ENCODE measurements around the gene PLP2. TPM values are rescaled to one million over a fixed set of nuclear protein-coding genes. Genes with fewer than 3 reads are reported as not detected.

Gene PLP2
- total RNA-seq, 2 donors from 2014 or later = 157 to 227 TPM

DNA sequence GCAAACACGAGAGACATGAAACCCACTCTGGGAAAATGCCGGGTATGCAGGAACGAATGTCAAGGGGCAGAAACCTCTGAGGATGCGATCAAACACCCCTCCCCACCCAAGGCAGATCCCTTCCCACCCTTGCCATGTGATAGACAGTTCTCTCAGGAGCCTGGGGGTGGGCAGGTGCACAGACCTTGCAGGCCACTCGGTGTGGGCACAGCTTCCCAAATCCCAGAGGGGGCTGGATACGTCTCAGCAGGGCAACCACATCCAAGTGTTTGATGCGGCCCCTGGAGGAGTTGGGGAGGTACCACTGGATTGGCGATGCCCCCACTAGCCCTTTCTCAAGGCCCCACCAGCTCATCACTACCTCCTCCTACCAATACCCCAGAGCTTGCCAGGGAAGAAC is 38.7 kb downstream of the PLP2 start:
- no peak for DNase-seq
- Histone ChIP-seq H3K27me3 (no peaks in the 10 kb centered on the region), H3K4me3 (no peak overlapping the region), H3K9me3 (no peaks in the 10 kb centered on the region), H3K4me1 (no peaks in the 10 kb centered on the region), H3K36me3 (no peaks in the 10 kb centered on the region), H3K27ac (no peak overlapping the region), H3K9ac (ENCODE audit: low read depth in 2 of 2, low read length in 2 of 2) (no peak overlapping the region)
- TF ChIP-seq, protein P1, sequence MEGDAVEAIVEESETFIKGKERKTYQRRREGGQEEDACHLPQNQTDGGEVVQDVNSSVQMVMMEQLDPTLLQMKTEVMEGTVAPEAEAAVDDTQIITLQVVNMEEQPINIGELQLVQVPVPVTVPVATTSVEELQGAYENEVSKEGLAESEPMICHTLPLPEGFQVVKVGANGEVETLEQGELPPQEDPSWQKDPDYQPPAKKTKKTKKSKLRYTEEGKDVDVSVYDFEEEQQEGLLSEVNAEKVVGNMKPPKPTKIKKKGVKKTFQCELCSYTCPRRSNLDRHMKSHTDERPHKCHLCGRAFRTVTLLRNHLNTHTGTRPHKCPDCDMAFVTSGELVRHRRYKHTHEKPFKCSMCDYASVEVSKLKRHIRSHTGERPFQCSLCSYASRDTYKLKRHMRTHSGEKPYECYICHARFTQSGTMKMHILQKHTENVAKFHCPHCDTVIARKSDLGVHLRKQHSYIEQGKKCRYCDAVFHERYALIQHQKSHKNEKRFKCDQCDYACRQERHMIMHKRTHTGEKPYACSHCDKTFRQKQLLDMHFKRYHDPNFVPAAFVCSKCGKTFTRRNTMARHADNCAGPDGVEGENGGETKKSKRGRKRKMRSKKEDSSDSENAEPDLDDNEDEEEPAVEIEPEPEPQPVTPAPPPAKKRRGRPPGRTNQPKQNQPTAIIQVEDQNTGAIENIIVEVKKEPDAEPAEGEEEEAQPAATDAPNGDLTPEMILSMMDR (IDR thresholded peaks at IDR 0.05) = no peak
- intact Hi-C loops (cut with DNase I) = no loop called here

- intact Hi-C loops (cut with DNase I) = no loop called here
- TF ChIP-seq, protein P1 (IDR thresholded peaks at IDR 0.05) = no peak
- H3K27me3 ChIP-seq = no peaks in the 10 kb centered on the region
Observed at GRCh38 chrX:49211074-49211473, 39.4 kb downstream of the PLP2 start.

DNA sequence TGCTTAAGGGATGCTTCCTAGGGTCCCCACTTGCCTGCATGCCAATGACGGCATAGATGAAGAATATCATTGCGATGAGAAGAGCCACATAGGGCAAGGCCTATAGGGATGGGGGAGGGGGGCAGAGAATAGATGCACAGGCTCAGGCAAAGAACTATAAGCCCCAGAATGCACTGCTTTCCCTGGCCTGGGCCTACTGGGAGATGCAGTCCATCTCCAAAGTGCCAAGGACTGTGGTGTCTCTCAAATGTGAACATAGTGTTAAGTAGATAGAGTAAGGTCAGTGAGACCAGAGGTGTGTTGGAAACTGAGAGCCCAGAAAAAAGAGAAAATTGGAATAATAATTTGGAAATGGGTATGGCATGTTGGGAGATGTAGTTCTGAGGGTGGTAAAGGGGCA is 40.5 kb downstream of the PLP2 start:
- TF ChIP-seq, protein P1 (IDR thresholded peaks at IDR 0.05) = no peak
- Histone ChIP-seq H3K36me3 (no peaks in the 10 kb centered on the region), H3K9ac (ENCODE audit: low read depth in 2 of 2, low read length in 2 of 2) (no peak overlapping the region), H3K27me3 (no peaks in the 10 kb centered on the region), H3K9me3 (no peaks in the 10 kb centered on the region), H3K4me1 (no peaks in the 10 kb centered on the region), H3K27ac (no peak overlapping the region), H3K4me3 (no peak overlapping the region)
- DNase-seq = no peak
- intact Hi-C loops (cut with DNase I) = no loop called here

More at GRCh38 chrX:49211074-49211473, 39.4 kb downstream of the PLP2 start:
- H3K9me3 ChIP-seq = no peaks in the 10 kb centered on the region
- no peak overlapping the region for H3K27ac ChIP-seq
- H3K4me1 ChIP-seq = no peaks in the 10 kb centered on the region
- no peak for DNase-seq
- no peaks in the 10 kb centered on the region for H3K36me3 ChIP-seq
- H3K9ac ChIP-seq (ENCODE audit: low read depth in 2 of 2, low read length in 2 of 2) = no peak overlapping the region
- H3K4me3 ChIP-seq = no peak overlapping the region

- no peak for DNase-seq
- intact Hi-C loops (cut with DNase I) = no loop called here
- H3K4me3 ChIP-seq = no peak overlapping the region
- no peaks in the 10 kb centered on the region for H3K27me3 ChIP-seq
- no peaks in the 10 kb centered on the region for H3K36me3 ChIP-seq
- no peaks in the 10 kb centered on the region for H3K9me3 ChIP-seq
- H3K9ac ChIP-seq (ENCODE audit: low read depth in 2 of 2, low read length in 2 of 2) = no peak overlapping the region
- H3K27ac ChIP-seq = no peak overlapping the region
- TF ChIP-seq, protein P1 (IDR thresholded peaks at IDR 0.05) = no peak
- H3K4me1 ChIP-seq = no peaks in the 10 kb centered on the region
Observed at GRCh38 chrX:49212861-49213260, 41.2 kb downstream of the PLP2 start.

GRCh38 chrX:49214416-49214815 is 42.7 kb downstream of the PLP2 start:
- no peak overlapping the region for H3K9ac ChIP-seq (ENCODE audit: low read depth in 2 of 2, low read length in 2 of 2)
- DNase-seq = no peak
- TF ChIP-seq, protein P1 (IDR thresholded peaks at IDR 0.05) = no peak
- H3K27me3 ChIP-seq = no peaks in the 10 kb centered on the region
- intact Hi-C loops (cut with DNase I) = no loop called here
- H3K4me1 ChIP-seq = no peaks in the 10 kb centered on the region
- no peaks in the 10 kb centered on the region for H3K9me3 ChIP-seq
- H3K27ac ChIP-seq = no peak overlapping the region
- H3K36me3 ChIP-seq = no peaks in the 10 kb centered on the region
- H3K4me3 ChIP-seq = no peak overlapping the region
